Mesendoderm (in vitro differentiated cells): ENCODE data around the gene USH1G.
A peak's percentile ranks its signal among the peaks of the same experiment; 100 is the strongest.

Source experiments
- DNase-seq: peaks from one replicate; pipeline ENCODE4 v3.0.0; 2013
- H2AK5ac ChIP-seq: 2 replicates; pipeline ENCODE4 v1.6.1; 2013; ENCODE audit warnings: low read length, inconsistent platforms
- H2BK120ac ChIP-seq: 2 replicates; pipeline ENCODE4 v1.6.1; 2013; ENCODE audit warnings: low read depth, mild to moderate bottlenecking, low read length, moderate library complexity, mixed read lengths
- H2BK15ac ChIP-seq: replicated peaks from 2 replicates; pipeline ENCODE4 v1.6.1; 2013; ENCODE audit warnings: low read depth, mild to moderate bottlenecking, moderate library complexity
- H2BK5ac ChIP-seq: 2 replicates; pipeline ENCODE4 v1.6.1; 2013; ENCODE audit warnings: low read length, inconsistent platforms
- H3K18ac ChIP-seq: 2 replicates; pipeline ENCODE4 v1.6.1; 2013; ENCODE audit warnings: mild to moderate bottlenecking, low read length, mixed read lengths
- H3K23ac ChIP-seq: one replicate; pipeline ENCODE4 v1.6.1; 2013; ENCODE audit warnings: low read length
- H3K27ac ChIP-seq: 2 replicates; pipeline ENCODE4 v1.5.1; 2013; ENCODE audit warnings: low read depth, mild to moderate bottlenecking, inconsistent platforms, low read length, moderate library complexity
- H3K27me3 ChIP-seq: 2 replicates; pipeline ENCODE4 v1.6.1; 2013; ENCODE audit warnings: low read length, control low read depth, mild to moderate bottlenecking, inconsistent platforms; ENCODE audit not compliant: insufficient read depth, poor library complexity
- H3K36me3 ChIP-seq: 2 replicates; pipeline ENCODE4 v1.6.1; 2013; ENCODE audit warnings: low read length, inconsistent platforms; ENCODE audit not compliant: control insufficient read depth, insufficient read depth
- H3K4ac ChIP-seq: one replicate; pipeline ENCODE4 v1.6.1; 2013; ENCODE audit warnings: low read depth, mild to moderate bottlenecking, low read length, moderate library complexity
- H3K4me1 ChIP-seq: 2 replicates; pipeline ENCODE4 v1.6.1; 2013; ENCODE audit warnings: low read depth, low read length, inconsistent platforms; ENCODE audit not compliant: control insufficient read depth
- H3K4me2 ChIP-seq: 2 replicates; pipeline ENCODE4 v1.6.1; 2013; ENCODE audit warnings: low read length
- H3K4me3 ChIP-seq: 2 replicates; pipeline ENCODE4 v1.5.1; 2013; ENCODE audit warnings: mild to moderate bottlenecking, low read length
- H3K56ac ChIP-seq: one replicate; pipeline ENCODE4 v1.6.1; 2013; ENCODE audit warnings: low read length
- H3K79me1 ChIP-seq: 2 replicates; pipeline ENCODE4 v1.6.1; 2013; ENCODE audit warnings: low read length, inconsistent platforms
- H3K79me2 ChIP-seq: 2 replicates; pipeline ENCODE4 v1.6.1; 2013; ENCODE audit warnings: mild to moderate bottlenecking, low read length; ENCODE audit not compliant: control insufficient read depth, insufficient read depth
- H3K9ac ChIP-seq: 2 replicates; pipeline ENCODE4 v1.6.1; 2013; ENCODE audit warnings: low read length, inconsistent platforms
- H4K5ac ChIP-seq: one replicate; pipeline ENCODE4 v1.6.1; 2013; ENCODE audit warnings: low read length
- H4K8ac ChIP-seq: one replicate; pipeline ENCODE4 v1.6.1; 2013; ENCODE audit warnings: low read depth, mild to moderate bottlenecking, control low read depth, low read length, moderate library complexity
- WGBS: extraction: QIAGEN DNeasy Blood & Tissue Kit; methylation state at CpG from one replicate; pipeline ENCODE4 v1.1.7; 2013; ENCODE audit warnings: low lambda C conversion rate, missing lambda C conversion rate; ENCODE audit not compliant: insufficient coverage; ENCODE audit errors: extremely low coverage; 5-methylcytosine and 5-hydroxymethylcytosine counted together

Gene USH1G

DNA sequence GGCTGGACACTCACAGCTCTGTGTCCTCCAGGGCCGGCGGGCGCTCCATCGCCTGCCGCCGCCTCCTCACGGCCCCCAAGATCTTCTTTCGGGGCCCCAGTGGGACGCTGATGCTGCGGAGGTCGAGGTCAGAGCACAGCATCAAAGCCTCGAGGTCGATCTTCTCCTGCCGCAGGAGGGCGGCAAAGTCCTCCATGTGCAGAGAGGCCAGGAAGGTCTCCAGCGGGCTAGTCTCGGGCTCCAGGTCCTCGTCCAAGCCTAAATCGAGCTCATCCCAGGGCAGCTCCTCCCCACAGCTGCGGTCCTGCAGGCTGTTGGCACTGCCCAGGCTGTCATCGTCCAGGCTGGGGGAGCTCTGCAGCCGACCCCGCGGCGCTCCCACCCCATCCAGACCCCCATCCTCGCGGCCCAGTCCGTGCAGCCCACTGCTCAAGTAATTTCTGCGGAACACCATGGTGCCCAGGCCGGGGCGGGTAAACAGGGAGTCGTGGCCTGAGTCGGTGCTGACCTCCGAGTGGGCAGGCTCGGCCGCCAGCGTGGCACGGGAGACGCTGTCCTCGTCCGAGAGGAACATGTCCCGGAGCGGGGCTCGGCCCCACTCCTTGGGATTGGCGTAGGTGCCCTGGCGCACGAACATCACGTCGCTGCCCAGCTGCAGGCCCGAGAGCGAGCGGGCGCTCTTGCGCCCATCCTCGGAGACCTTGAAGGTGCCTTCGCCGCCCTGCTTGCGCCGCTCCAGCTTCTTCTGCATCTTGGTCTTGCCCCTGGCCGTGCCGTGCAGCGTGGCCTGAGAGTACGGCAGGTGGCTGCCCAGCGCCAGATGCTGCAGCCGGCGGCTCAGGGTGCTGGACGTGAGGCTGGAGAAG, 3.4 kb downstream of the USH1G start:
- Histone ChIP-seq H3K79me2 (no peaks in the 10 kb centered on the region), H2AK5ac (no peak overlapping the region), H3K27ac (no peak overlapping the region), H4K8ac (no peak overlapping the region), H3K4ac (no peak overlapping the region), H4K5ac (no peak overlapping the region), H2BK120ac (no peak overlapping the region), H3K27me3 (peaks cover 15% of the 10 kb centered on the region), H3K9ac (no peak overlapping the region), H3K18ac (no peak overlapping the region), H3K23ac (no peak overlapping the region), H3K4me2 (no peak overlapping the region), H3K4me3 (no peak overlapping the region), H2BK15ac (no peak overlapping the region), H3K56ac (no peak overlapping the region), H3K4me1 (no peaks in the 10 kb centered on the region), H3K36me3 (no peaks in the 10 kb centered on the region), H2BK5ac (no peak overlapping the region), H3K79me1 (no peaks in the 10 kb centered on the region)
- DNase-seq: peak; percentile 63
- WGBS: no CpG with 5 or more reads among the region's 67 CpGs

DNA sequence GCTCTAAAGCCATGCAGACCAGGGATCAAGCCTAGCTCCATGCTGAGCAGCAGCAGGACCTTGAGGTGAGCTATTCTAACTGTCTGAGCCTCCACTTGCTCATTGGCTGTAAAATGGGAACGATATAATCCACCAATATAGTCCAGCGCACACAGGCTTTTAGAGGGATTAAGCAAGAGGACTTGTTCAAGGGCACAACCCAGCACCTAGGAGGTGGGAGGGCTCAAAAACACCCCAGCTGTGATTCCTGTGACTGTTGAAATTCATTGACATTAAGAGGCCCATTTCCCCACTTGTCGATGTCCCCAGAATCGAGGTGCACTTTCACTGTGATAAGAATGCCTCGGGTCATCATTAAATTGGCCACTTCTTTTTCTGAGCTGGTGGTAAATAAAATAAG, 4.1 kb downstream of the USH1G start:
- no peak overlapping the region for H4K5ac ChIP-seq
- no peak overlapping the region for H3K23ac ChIP-seq
- H2BK5ac ChIP-seq: no peak overlapping the region
- H2BK120ac ChIP-seq: no peak overlapping the region
- no peak overlapping the region for H3K56ac ChIP-seq
- no peak overlapping the region for H2AK5ac ChIP-seq
- no peak overlapping the region for H4K8ac ChIP-seq
- H3K4me3 ChIP-seq: no peak overlapping the region
- H3K27ac ChIP-seq: no peak overlapping the region
- H3K9ac ChIP-seq: no peak overlapping the region
- H2BK15ac ChIP-seq: no peak overlapping the region
- H3K4me2 ChIP-seq: no peak overlapping the region
- no peaks in the 10 kb centered on the region for H3K79me1 ChIP-seq
- H3K4me1 ChIP-seq: no peaks in the 10 kb centered on the region
- WGBS: no CpG with 5 or more reads among the region's 5 CpGs
- DNase-seq: no peak
- no peak overlapping the region for H3K18ac ChIP-seq
- H3K27me3 ChIP-seq: peaks cover 7% of the 10 kb centered on the region
- no peaks in the 10 kb centered on the region for H3K79me2 ChIP-seq
- no peak overlapping the region for H3K4ac ChIP-seq
- H3K36me3 ChIP-seq: no peaks in the 10 kb centered on the region

DNA sequence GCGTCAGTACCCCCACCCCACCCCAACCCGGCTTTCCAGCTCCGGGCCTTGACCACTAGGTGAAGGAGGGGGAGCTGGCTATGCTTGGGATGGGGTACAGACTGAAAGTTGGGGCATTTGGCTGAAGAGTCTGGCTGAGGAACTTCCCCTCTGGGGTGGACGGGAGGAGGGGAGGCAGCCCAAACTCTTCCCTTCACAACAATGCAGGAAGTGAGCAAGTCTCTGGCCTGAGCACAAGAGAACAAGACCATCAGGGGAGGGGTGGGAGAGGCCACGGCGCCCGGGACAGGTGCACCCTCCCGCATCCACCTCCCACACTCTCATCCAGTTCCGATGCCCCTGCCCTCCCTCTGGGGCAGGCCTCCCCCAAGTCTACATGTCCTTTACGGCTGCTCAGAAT, 5.6 kb downstream of the USH1G start:
- no peaks in the 10 kb centered on the region for H3K79me2 ChIP-seq
- no peaks in the 10 kb centered on the region for H3K79me1 ChIP-seq
- H3K27me3 ChIP-seq: peaks cover 2% of the 10 kb centered on the region
- H2BK5ac ChIP-seq: no peak overlapping the region
- H3K36me3 ChIP-seq: no peaks in the 10 kb centered on the region
- H2BK120ac ChIP-seq: no peak overlapping the region
- no peak overlapping the region for H3K23ac ChIP-seq
- no peak for DNase-seq
- no peak overlapping the region for H4K5ac ChIP-seq
- no peak overlapping the region for H3K4me2 ChIP-seq
- no peak overlapping the region for H3K18ac ChIP-seq
- no peak overlapping the region for H3K9ac ChIP-seq
- no peak overlapping the region for H3K4ac ChIP-seq
- no peak overlapping the region for H2BK15ac ChIP-seq
- H2AK5ac ChIP-seq: no peak overlapping the region
- H4K8ac ChIP-seq: no peak overlapping the region
- H3K27ac ChIP-seq: no peak overlapping the region
- no CpG with 5 or more reads among the region's 10 CpGs for WGBS
- no peak overlapping the region for H3K4me3 ChIP-seq
- no peaks in the 10 kb centered on the region for H3K4me1 ChIP-seq
- H3K56ac ChIP-seq: no peak overlapping the region

DNA sequence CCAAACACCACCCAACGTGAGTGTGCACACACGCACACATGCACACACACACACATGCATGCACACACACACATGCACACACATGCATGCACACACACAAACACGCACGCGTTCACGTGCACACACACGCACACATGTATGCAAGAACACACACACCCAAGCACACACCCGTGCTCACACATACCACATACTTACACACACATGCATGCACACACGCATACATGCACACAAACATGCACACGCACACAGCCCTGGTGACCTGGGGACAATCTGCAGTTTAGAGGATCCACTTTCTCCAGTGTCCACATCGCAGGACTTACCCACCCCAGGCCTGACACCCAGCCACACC, 6.2 kb downstream of the USH1G start:
- Histone ChIP-seq H3K18ac (no peak overlapping the region), H2AK5ac (no peak overlapping the region), H2BK120ac (no peak overlapping the region), H2BK5ac (no peak overlapping the region), H3K79me1 (no peaks in the 10 kb centered on the region), H4K8ac (no peak overlapping the region), H3K56ac (no peak overlapping the region), H3K4me3 (no peak overlapping the region), H3K23ac (no peak overlapping the region), H3K4ac (no peak overlapping the region), H3K27me3 (no peaks in the 10 kb centered on the region), H4K5ac (no peak overlapping the region), H3K79me2 (no peaks in the 10 kb centered on the region), H3K9ac (no peak overlapping the region), H2BK15ac (no peak overlapping the region), H3K4me1 (no peaks in the 10 kb centered on the region), H3K4me2 (no peak overlapping the region), H3K36me3 (no peaks in the 10 kb centered on the region), H3K27ac (no peak overlapping the region)
- DNase-seq: no peak
- WGBS: no CpG with 5 or more reads among the region's 11 CpGs

DNA sequence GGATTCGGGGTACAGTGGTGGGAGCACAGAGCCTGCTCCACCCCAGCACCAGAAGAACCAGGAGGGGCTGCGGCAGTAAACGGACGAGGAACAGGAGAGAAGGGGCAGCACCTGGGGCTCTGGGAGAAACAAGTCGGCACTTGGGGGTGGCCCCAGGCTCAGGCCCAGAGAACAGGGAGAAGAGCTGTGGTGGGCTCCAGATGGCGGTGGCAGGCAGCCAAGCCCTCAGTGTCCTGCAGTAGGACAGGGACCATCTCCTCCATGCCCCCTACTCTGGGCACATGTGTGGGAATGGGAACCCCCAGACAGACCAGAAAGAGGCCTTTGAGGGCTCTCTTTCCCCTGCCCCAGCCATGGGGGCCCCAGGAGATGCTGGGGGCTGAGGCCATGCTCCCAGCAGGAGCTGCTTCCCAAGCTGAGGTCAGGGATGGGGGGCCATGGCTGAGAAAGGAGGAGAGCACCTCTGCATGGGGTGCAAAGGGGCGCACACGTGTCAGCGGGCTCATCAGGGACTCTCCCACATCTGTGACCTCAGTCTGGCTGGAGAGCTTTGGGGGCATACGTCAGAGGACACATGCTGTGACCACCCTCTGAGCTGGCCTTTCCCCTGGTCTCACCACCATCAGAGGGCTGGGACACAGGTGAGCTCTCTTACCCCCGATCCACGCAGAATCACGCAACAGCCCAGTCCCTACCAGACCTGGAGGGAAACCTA, 6.8 kb downstream of the USH1G start:
- Histone ChIP-seq H2AK5ac (no peak overlapping the region), H2BK120ac (no peak overlapping the region), H3K4me2 (no peak overlapping the region), H4K5ac (no peak overlapping the region), H3K36me3 (no peaks in the 10 kb centered on the region), H3K27me3 (no peaks in the 10 kb centered on the region), H2BK5ac (no peak overlapping the region), H3K4me1 (no peaks in the 10 kb centered on the region), H3K79me2 (no peaks in the 10 kb centered on the region), H3K23ac (no peak overlapping the region), H3K27ac (no peak overlapping the region), H3K9ac (no peak overlapping the region), H3K79me1 (no peaks in the 10 kb centered on the region), H3K56ac (no peak overlapping the region), H3K4ac (no peak overlapping the region), H2BK15ac (no peak overlapping the region), H4K8ac (no peak overlapping the region), H3K4me3 (no peak overlapping the region), H3K18ac (no peak overlapping the region)
- no peak for DNase-seq
- no CpG with 5 or more reads among the region's 13 CpGs for WGBS
